Calu3 (cell line): ENCODE data around the gene CFAP90. TPM values are rescaled to one million over a fixed set of nuclear protein-coding genes. Genes with fewer than 3 reads are reported as not detected.

ENCODE experiments used
- BruUV-seq: library from RNA; stranded (reverse); fragments of 400-500 nt; replicated peaks from 2 replicates; lab custom pipeline; 2021; lab: Mats Ljungman, UMichigan
- CTCF ChIA-PET: fragments of 300-600 bp; sonication (Branson Sonifier 250); formaldehyde crosslinking; loops from one replicate; lab custom pipeline; 2022; ENCODE audit warnings: antibody characterized with exemption; lab: Charles Lee
- DNase-seq: peaks from one replicate; pipeline ENCODE4 v3.0.0; 2022
- H3K27ac Mint-ChIP-seq: one replicate; pipeline ENCODE4 v1.8.0; 2022; ENCODE audit warnings: mixed read lengths; ENCODE audit not compliant: unreplicated experiment
- H3K27me3 Mint-ChIP-seq: one replicate; pipeline ENCODE4 v1.8.0; 2022; ENCODE audit warnings: mixed read lengths; ENCODE audit not compliant: unreplicated experiment
- H3K36me3 Mint-ChIP-seq: one replicate; pipeline ENCODE4 v1.8.0; 2022; ENCODE audit warnings: mild to moderate bottlenecking, moderate library complexity, mixed read lengths; ENCODE audit not compliant: insufficient read depth, unreplicated experiment
- H3K4me1 Mint-ChIP-seq: one replicate; pipeline ENCODE4 v1.8.0; 2022; ENCODE audit warnings: mild to moderate bottlenecking, low read depth, mixed read lengths; ENCODE audit not compliant: unreplicated experiment
- H3K4me3 Mint-ChIP-seq: one replicate; pipeline ENCODE4 v1.8.0; 2022; ENCODE audit warnings: mild to moderate bottlenecking, low read depth, moderate library complexity, mixed read lengths; ENCODE audit not compliant: unreplicated experiment
- H3K9me3 Mint-ChIP-seq: one replicate; pipeline ENCODE4 v1.8.0; 2022; ENCODE audit warnings: low read depth, mixed read lengths; ENCODE audit not compliant: unreplicated experiment
- CTCF ChIP-seq: fragments of 200-600 bp; IDR thresholded peaks from one replicate; pipeline ENCODE4 v1.8.0; 2022; ENCODE audit warnings: antibody characterized with exemption; ENCODE audit not compliant: unreplicated experiment
- intact Hi-C: fragments of 100-400 bp; cut with micrococcal nuclease; formaldehyde crosslinking; loops from one replicate; pipeline ENCODE4 v1.10.0; 2022; ENCODE audit not compliant: unreplicated experiment
- total RNA-seq: library from RNA; stranded (reverse); gene quantifications from 2 replicates; pipeline ENCODE4 v1.2.3, GENCODE V29; 2022

Gene CFAP90
- total RNA-seq, 1 experiment from 2014 or later: not detected

GRCh38 chr5:7827610-7828009 is 23.3 kb downstream of the CFAP90 start:
- BruUV-seq: no TSS peak
- H3K27ac Mint-ChIP-seq: no peak overlapping the region

GRCh38 chr5:7825630-7826029 is 25.3 kb downstream of the CFAP90 start:
- CTCF ChIA-PET: no interaction called here
- Mint-ChIP-seq H3K36me3 (no peaks in the 10 kb centered on the region), H3K4me3 (no peak overlapping the region), H3K4me1 (no peaks in the 10 kb centered on the region), H3K27me3 (peaks cover 55% of the 10 kb centered on the region), H3K27ac (no peak overlapping the region), H3K9me3 (no peaks in the 10 kb centered on the region)
- intact Hi-C loops: no loop called here
- TF ChIP-seq CTCF: no peak
- DNase-seq: no peak
- BruUV-seq: no TSS peak

More at GRCh38 chr5:7827610-7828009, 23.3 kb downstream of the CFAP90 start:
- intact Hi-C loops: no loop called here
- H3K27me3 Mint-ChIP-seq: peaks cover 56% of the 10 kb centered on the region
- no peaks in the 10 kb centered on the region for H3K36me3 Mint-ChIP-seq
- CTCF ChIA-PET: no interaction called here
- TF ChIP-seq CTCF: no peak
- H3K9me3 Mint-ChIP-seq: no peaks in the 10 kb centered on the region
- DNase-seq: no peak
- H3K4me3 Mint-ChIP-seq: no peak overlapping the region
- H3K4me1 Mint-ChIP-seq: no peaks in the 10 kb centered on the region

DNA sequence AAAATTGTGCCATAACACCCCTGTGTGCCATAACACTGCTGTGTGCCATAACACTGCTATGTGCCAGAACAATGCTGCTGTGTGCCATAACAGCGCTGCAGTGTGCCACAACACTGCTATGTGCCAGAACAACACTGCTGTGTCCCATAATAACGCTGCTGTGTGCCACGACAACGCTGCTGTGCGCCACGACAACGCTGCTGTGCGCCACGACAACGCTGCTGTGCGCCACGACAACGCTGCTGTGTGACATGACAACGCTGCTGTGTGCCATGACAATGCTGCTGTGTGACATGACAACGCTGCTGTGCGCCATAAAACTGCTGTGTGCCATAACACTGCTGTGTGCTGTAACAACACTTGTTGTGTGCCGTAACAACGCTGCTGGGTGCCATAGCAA is 25.9 kb downstream of the CFAP90 start:
- BruUV-seq: no TSS peak
- intact Hi-C loops: no loop called here
- Mint-ChIP-seq H3K9me3 (no peaks in the 10 kb centered on the region), H3K36me3 (no peaks in the 10 kb centered on the region), H3K4me1 (no peaks in the 10 kb centered on the region), H3K4me3 (no peak overlapping the region), H3K27me3 (peaks cover 58% of the 10 kb centered on the region), H3K27ac (no peak overlapping the region)
- TF ChIP-seq CTCF: no peak
- no peak for DNase-seq
- CTCF ChIA-PET: no interaction called here

GRCh38 chr5:7823594-7823993 is 27.3 kb downstream of the CFAP90 start:
- no peaks in the 10 kb centered on the region for H3K36me3 Mint-ChIP-seq
- peaks cover 59% of the 10 kb centered on the region for H3K27me3 Mint-ChIP-seq
- BruUV-seq: no TSS peak
- no peak for TF ChIP-seq CTCF
- no peaks in the 10 kb centered on the region for H3K4me1 Mint-ChIP-seq
- DNase-seq: no peak
- CTCF ChIA-PET: no interaction called here
- H3K27ac Mint-ChIP-seq: no peak overlapping the region
- intact Hi-C loops: no loop called here
- H3K9me3 Mint-ChIP-seq: no peaks in the 10 kb centered on the region
- no peak overlapping the region for H3K4me3 Mint-ChIP-seq
